ENCODE measurements around the gene SH3BP5L.
A peak's percentile ranks its signal among the peaks of the same experiment; 100 is the strongest.
"Not testable (repeated sequence)": the region's sequence is repeated elsewhere in the genome, so short reads cannot be mapped to it uniquely, and the experiment has no call there.

The SH3BP5L gene

DNA sequence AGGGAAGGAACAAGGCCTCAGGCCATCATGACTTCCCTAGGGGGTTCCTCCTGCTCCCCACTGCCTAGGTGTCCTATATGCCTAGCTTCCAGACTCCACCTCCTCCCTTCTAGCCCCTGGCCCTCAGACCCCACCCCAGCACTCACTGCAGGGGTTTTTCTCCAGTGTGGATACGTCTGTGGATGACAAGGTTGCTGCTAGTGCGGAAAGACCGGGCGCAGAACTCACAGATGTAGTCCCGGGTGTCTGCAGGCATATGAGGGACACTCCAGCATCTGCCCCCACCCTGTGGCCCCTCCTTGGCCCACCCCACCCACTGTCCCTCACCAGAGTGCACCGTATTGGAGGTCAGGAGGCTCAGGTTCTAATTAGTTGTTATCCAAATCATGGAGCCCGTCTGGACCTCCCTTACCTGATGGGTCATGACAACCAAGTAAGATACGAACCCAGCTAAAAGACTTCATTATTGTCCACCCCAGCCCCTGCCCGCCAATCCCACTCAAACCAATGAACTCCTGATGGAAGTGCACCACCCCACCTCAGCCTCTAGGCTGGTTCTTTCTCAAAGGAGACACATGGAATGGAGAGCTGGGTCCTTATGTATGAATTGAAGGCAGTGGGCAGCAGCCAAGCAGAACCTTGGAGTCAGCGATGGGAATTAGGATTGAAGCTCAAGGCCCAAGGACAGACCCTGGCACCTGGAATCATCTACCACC, 25.0 kb upstream of the SH3BP5L start:
- DNase-seq (ENCODE audit: low read depth), result no peak

GRCh38 chr1:248850124-248850523, 24.4 kb upstream of the SH3BP5L start:
- no peak for DNase-seq (ENCODE audit: low read depth)

DNA sequence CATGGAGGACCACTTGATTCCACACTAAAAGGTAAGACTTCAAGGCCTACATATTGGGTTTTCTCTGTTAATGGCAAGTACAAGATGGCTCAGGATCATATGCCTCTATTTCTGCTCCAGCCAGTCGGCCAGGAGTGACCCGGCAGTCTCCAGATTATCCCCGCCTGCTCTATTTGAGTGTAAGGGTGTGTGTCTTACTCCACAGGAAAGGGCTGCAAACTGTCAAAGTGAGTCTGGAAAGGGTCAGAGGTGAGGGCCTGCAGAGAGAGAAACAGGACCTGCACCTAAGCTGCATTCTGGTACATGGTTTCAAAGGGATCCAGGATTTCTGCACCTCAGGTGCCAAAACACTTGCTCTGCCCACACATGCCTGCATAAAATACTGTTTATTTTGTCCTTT, 23.9 kb upstream of the SH3BP5L start:
- DNase-seq (ENCODE audit: low read depth), result no peak

DNA sequence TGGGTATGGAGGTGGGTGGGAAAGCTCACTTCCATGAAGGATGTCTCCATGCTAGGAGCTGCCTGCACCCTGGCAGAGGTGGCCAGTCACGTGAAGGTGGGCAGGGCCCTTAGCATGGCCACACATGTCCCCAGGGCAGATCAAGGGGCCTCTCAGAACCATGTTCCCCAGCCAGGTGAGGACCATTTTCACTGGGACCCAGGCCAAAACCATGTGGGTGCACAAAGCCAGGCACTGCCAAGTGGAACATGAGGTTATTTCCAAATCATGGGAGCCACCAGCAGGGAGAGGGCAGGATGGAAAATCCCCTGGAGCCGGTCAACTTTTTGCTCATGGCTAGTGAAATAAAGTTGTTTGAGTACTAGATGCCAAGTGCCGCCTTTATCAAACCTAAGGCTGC, 23.4 kb upstream of the SH3BP5L start:
- no peak for DNase-seq (ENCODE audit: low read depth)

- no peak for DNase-seq (ENCODE audit: low read depth)
Measured at GRCh38 chr1:248848602-248849001, 22.9 kb upstream of the SH3BP5L start.

DNA sequence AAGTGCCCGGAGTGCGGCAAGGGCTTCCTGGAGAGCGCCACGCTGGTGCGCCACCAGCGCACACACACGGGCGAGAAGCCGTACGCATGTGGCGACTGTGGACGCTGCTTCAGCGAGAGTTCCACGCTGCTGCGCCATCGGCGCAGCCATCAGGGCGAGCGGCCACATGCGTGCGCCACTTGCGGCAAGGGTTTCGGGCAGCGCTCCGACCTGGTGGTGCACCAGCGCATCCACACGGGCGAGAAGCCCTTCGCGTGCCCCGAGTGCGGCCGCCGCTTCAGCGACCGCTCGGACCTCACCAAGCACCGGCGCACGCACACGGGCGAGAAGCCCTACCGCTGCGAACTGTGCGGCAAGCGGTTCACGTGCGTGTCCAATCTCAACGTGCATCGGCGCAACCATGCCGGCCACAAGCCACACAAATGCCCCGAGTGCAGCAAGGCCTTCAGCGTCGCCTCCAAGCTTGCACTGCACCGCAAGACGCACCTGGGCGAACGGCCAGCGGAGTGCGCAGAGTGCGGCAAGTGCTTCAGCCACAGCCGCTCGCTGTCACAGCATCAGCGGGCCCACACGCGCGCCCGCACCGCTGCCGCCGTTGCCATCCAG, 22.3 kb upstream of the SH3BP5L start:
- no peak for DNase-seq (ENCODE audit: low read depth)

DNA sequence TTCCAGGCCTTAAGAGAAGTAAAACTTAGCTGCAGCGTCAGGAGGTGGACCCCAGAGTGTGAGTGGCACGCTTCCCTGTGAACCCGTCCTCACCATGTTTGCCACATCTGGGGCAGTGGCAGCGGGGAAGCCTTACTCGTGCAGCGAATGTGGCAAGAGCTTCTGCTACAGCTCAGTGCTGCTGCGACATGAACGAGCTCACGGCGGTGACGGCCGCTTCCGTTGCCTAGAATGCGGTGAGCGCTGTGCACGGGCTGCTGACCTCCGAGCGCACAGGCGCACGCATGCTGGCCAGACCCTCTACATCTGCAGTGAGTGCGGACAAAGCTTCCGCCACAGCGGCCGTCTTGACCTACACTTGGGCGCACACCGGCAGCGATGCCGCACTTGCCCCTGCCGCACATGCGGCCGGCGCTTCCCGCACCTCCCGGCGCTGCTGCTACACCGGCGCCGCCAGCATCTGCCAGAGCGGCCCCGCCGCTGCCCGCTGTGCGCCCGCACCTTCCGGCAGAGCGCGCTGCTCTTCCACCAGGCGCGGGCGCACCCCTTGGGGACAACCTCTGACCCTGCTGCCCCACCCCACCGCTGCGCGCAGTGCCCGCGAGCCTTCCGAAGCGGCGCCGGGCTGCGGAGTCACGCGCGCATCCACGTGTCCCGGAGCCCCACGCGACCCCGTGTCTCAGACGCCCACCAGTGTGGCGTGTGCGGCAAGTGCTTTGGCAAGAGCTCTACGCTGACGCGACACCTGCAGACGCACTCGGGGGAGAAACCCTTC, 21.7 kb upstream of the SH3BP5L start:
- DNase-seq (ENCODE audit: low read depth), result no peak

- no peak for DNase-seq (ENCODE audit: low read depth)
Measured at GRCh38 chr1:248844526-248844925, 18.8 kb upstream of the SH3BP5L start.

DNA sequence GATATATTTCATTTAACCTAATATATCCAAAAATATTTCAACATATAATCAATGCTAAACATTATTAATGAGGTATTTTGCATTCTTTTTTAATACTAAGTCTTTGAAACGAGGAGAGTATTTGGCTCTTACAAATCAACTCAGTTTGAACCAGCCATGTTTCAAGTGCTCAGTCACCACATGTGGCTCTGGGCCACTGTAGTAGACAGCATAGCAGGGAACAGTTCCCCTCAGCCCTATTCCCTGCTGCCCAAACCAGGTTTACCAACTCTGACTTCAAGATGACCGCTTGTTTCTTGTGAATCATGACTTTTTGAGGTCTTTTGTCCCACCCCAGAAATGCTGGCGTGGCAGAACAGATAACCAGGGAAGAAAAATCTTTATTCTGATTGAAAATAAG, 18.0 kb upstream of the SH3BP5L start:
- DNase-seq (ENCODE audit: low read depth), result no peak

GRCh38 chr1:248842781-248843331, 17.1 kb upstream of the SH3BP5L start:
- DNase-seq (ENCODE audit: low read depth), result no peak

GRCh38 chr1:248841702-248842395, 16.1 kb upstream of the SH3BP5L start:
- DNase-seq (ENCODE audit: low read depth), result peak; percentile 57

- DNase-seq (ENCODE audit: low read depth), result no peak
Measured at GRCh38 chr1:248840946-248841345, 15.2 kb upstream of the SH3BP5L start.

DNA sequence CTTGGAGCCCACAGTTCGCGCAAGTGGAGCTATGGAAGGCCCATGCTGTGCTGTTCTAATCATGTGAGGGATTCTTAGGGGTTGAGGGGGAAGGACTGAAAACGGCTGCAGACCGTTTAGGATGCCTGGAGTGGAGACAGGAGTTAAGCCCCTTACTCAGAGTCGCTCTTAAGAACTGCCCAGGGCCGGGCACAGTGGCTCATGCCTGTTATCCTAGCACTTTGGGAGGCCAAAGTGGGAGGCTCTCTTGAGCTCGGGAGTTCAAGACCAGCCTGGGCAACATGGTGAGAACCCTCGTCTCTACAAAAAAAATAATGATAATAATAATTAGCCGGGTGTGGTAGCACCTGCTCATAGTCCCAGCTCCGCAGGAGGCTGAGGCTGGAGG, 13.4 kb upstream of the SH3BP5L start:
- no peak for DNase-seq (ENCODE audit: low read depth)

DNA sequence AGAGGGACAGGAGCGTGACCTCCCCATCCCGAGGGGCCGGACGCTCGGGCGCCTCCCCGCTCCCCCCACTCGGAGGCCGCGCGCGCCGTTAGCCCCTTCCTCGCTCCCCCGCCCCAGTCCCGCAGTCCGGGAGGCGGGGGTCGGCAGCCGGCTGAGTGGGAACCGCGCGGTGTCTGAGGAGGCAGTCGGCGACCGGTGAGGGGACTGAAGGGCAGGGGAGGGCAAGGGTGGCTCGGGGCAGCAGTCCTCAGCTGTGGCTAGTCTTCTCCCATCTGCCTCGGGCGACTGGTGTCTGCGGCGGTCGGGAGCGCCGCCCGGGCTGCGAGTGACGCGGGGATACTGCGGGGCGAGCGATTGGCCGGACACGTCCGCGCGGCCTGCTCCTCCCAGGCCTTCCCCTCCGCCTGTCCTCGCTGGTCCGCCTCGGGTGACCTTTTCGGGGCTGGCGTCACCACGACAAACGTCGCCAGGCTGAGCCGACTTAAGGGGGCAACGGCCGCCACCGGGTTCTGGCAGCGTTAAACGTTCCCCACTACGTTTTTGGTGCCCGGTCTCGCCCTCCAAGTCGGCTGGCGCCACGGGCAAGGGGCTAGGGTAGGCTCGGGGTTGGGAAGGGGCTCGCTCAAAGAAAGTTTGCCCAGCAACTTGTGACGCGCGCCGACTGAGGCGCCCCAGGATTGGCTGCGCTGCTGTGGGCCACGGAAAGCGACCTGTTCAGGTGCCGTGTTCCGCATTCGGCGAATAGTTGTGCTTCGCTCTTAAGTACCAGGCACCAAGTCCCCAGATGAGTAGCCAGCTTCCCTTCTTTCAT, 12.8 kb upstream of the SH3BP5L start:
- peak; percentile 63 for DNase-seq (ENCODE audit: low read depth)

DNA sequence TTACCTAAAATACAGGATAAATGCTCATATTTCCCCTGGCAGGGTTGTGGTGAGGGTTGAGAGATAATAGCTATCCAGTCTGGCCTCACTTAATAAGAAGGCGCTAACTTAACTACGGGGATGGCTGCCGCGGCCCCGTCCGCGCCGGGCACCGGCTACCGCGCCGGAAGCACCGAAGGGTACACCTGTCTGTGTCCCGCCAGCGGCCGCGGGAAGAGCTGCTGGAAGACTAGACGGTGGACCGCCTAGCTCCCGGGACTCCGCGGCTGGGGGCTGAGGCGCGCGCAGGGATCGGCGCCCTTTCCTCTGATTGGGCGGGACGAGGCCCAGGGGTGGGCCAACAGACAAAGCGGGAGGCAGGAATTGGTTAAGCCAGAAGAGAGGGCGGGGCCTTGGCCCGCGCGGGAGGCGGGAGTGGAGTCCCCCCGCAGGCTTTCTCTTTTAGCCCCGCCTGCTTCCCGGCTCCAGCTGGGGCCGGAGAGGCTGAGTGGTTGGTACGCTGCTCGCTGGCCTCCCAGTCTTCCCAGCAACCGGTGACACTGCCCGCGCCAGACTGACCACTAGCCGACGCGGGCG, 12.2 kb upstream of the SH3BP5L start, which contains the start of gene ZNF672:
ZNF672 (plus strand) TSS at position 444 of the 576 bp plus-strand sequence. CDS start 9,051 bp downstream, outside the sequence.
- peak; percentile 95 for DNase-seq (ENCODE audit: low read depth)

DNA sequence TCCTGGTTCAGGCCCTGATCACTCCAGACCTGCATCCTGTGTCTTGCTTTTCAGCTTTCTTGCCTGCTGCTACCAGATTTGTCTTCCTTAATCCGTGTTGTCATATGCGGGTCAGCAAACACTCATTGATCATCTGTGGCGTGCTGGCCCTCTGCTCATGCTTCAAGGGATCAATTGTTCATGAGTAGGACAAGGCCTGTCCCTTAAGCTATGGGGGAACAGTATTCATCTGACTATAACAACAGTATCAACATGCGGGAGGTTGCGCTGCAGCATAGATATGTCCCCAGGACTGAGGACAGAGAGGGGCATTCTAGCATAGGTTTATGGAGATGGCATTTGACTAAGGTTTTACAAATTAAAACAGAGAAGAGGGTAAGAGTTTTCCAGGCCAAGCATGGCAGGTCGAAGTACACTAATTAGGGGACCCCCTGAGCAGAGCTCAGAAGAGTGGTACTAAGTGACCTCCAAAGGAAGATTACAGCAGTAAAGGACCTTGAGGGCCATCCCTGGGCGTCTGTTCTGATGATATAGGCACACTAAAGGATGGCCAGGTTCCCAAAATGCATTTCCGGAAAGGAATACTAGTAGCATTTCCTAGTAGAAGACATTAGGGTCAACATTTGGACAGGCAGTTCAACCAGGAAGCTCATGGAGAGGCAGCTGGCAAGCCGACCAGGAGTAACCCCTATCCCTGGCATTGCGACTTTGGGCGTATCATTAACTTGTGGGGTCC, 11.5 kb upstream of the SH3BP5L start:
- no peak for DNase-seq (ENCODE audit: low read depth)

DNA sequence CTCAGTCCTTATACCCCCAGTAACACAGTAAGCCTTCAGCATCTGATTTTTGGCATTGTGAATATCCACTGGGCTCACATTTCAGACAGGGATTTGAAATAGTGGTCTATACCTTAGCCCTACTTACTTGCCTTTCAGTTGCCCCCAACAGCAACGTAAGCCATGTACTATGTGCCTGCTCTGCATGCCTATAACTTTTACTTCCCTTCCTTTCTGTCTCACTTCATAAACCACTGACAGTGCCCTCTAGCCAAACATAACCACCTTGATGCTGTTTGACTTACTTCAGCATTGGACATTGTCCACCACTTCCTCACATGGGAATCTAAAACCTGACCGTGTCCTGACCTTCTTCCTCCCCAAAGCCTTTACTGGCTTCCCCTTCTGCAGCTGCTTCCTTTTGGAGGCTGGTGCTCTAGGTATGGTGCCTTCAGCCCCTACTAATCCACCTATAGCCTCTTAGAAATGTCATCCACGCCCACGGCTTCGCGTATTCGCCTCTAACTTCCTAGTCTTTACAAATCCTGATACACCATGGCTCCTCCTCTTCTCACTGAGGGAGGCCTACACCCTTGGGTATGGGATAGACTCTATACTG, 8.7 kb upstream of the SH3BP5L start:
- DNase-seq (ENCODE audit: low read depth), result no peak

GRCh38 chr1:248831842-248832241, 6.1 kb upstream of the SH3BP5L start:
- no peak for DNase-seq (ENCODE audit: low read depth)

- not testable (repeated sequence) for DNase-seq (ENCODE audit: low read depth)
Measured at GRCh38 chr1:248830718-248831017, 5.0 kb upstream of the SH3BP5L start.

DNA sequence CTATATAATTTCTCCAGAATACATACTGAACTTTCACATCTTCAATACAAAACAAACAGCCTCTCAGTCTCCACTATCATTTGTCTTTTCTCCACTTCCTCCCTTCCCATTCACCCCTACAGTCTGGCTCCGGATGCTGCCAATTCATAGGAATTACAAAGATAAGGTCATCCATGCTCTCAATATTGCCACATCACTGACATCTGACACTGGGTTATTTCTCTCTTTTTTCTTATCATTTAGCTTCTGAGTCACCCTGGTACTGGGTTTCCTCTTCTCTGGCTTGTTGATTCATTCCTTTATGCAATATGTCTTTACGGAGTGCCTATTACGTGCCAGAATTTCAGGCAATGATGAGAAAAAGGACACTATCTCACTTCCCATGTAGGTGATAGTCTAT, 3.1 kb upstream of the SH3BP5L start:
- no peak for DNase-seq (ENCODE audit: low read depth)
